HG03558 (cell line): ENCODE results near the gene WASF3.

Experiments used
- ATAC-seq: cut with Tn5 transposase; IDR thresholded peaks from one replicate; pipeline ENCODE4 v1.9.1; 2021; ENCODE audit warnings: moderate number of reproducible peaks; ENCODE audit not compliant: unreplicated experiment; ENCODE audit errors: extremely low read depth

Gene WASF3

GRCh38 chr13:26541678-26542568, 15.6 kb upstream of the WASF3 start:
- no peak for ATAC-seq

DNA sequence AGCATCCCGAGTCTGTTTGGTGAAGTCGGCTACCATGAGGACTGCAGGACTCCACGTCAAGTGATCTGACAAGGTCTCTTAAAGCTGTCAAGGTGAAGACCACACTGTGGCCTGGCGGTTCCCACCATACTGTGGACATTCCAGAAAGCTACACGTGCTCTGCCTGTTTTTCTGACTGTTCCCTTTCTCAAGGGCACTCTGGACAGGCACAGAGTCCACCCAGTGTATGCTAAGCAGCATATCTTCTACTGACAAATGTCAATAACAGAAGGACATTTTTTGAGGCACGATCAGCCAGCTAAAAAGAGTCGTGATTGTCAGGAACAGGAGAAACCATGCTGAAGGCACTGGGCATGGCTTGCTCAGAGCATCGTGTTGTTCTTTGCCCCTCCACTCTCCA, 12.8 kb upstream of the WASF3 start:
- ATAC-seq = no peak

GRCh38 chr13:26548205-26548765, 9.2 kb upstream of the WASF3 start:
- no peak for ATAC-seq

DNA sequence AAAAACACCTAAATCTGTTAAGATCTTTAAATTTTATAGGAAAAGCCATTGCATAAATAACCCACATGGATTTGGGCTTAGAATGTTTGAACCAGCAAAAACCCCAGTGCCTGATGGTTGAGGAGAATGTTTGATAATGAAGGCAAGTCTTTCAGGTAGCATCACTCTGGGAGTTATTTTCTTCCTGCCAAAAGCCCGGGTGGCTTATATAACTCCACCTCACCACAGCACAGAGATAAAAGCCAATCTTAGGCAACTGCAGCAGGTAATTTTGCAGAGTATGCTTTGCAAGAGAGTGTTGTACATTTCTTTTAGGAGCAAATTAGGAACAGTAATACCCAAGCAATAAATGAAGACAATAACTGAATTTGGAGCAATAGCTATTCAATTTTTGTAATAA, 7.8 kb upstream of the WASF3 start:
- no peak for ATAC-seq

DNA sequence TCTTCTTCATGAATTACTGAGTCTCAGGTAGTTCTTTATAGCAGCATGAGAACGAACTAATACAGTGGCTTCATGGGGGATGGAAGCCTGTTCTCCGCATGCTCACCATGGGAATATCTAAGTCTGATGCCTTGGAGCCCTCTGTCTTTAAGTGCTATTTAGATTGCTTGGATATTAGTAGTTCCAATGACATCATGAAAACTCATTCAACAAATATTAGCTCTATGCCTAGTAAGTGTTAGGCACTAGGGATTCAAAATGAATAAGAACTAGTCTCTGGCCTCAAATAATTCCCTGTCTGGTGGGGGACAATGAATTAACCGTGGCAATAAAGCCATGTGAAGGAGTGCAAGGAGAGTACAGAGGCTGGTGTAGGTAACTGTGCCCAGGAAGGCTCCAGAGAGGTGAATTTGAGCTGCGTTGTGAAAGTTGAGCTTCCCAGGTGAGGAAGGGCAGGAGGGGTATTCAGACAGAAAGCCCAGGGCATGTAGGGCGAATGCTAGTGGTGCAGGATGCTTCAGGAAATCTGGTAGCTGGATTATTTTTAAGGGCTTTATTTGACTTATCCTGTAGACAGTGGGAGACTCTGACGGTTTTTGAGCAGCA, 6.1 kb upstream of the WASF3 start:
- no peak for ATAC-seq

DNA sequence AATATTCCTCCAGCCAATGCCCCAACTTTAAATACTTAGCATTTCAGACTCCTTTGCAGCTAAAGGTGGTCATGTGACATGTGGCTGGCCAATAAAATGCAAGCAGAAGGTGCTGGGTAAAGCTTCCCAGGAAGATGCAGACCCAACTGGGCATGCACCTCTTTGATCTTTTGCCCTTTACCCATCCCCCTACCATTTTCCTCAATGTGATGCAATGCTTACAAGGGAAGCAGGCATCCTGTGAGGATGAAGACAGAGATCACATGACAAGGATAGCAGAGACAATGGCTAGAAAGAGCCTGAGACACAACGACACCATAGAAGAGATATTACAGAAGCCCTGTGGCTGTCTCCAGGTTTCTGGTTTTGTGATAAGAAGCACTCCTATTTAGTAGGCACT, 2.1 kb upstream of the WASF3 start:
- ATAC-seq = no peak

GRCh38 chr13:26557051-26557392, 461 bp upstream of the WASF3 start:
- no peak for ATAC-seq

GRCh38 chr13:26558074-26558805, 757 bp downstream of the WASF3 start:
- ATAC-seq = no peak

- no peak for ATAC-seq
Observed at GRCh38 chr13:26558987-26559386, 1.5 kb downstream of the WASF3 start.

DNA sequence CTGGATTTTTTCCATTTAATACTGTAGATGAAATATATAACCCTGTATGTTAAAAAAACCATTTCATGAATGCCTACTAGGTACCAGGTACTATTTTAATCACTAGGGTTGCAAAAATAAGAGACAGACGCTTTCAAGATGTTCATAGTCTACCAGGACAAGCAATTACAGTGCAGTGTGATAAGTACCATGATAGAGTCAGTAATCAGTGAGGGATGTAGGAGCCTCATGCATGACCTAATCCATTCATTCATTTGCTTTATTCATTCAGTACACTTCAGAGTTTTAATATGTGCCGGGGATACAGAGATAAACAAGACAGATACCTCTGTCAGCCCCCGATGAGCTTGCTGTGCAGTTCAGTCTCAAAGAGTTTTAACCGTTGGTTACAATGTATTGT, 3.0 kb downstream of the WASF3 start:
- no peak for ATAC-seq

GRCh38 chr13:26561067-26561466, 3.6 kb downstream of the WASF3 start:
- ATAC-seq = no peak

DNA sequence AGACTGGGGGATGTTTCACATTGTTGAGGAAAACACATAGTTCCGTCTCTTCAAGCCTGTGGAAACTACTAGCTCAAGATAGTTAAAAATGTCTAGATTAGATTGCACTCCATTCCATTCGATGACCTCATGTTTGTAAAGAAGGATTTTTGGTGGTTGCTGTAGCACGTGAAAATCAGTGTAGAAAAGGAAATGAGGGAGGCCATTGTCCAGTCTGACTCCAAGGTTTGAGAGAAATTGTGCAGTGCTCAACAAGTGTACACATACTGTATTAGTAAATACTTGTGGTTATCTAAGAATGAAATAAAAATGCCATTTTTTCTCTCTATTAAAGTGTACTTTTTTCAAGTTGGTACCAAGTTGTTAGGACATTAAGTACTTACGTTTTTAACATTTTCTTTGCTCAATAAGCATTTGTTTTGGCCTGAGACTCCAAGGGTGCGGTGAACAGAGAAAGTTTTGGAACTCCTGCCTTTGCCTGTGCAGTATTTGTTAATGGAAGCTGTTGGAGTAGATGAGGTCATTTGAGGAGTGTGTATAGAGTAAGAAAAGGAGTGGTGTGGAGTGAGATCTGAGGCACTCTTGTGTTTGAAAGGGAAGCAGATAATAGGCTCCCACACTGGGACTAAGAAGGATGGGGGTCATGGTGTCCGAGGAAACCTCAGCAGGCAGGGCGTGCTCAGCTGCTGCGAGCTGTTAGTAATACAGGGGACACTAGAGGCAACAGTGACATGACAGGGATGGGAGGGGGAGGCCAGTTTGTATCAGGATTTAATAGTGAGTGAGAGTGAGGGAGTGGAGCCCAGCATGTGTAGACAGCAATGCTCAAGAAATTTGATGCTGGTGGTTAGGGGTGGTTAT, 4.4 kb downstream of the WASF3 start:
- ATAC-seq = no peak

DNA sequence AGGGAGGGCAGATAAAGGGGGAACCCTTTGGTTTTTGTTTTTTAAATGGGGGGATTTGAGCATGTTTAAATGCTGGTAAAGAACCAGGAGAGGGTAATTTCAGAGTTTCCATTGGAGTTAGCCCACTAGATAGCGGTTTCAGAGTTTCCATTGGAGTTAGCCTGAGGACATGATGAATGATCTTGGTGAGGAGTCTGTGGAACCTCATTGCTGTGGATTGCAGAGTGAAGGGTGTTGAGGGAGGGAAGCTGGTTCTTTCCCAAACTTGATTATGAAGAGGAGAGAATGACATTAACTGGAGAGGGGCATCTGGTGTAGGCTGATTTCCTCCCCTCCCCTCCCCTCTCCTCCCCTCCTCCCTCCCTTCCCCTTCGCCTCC, 5.0 kb downstream of the WASF3 start:
- no peak for ATAC-seq

DNA sequence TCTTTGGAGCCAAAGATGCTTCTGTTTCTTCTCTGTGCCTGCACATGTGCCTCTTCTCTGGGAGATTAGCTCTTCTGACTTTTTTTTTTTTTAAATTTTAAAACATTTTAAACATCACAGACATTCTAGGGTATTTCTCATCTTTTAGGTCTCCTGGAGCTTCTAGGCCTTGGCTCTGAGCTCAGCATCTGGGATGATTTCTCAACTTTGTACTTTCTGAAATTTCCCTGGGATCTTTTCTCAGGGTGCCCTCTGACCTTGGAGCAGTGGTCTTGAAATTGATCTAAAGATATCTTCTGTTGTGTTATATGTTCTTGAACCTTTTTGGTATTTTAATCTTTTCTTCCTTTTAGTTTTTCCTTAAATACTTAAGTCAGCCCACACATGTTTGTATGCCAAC, 6.2 kb downstream of the WASF3 start:
- no peak for ATAC-seq

DNA sequence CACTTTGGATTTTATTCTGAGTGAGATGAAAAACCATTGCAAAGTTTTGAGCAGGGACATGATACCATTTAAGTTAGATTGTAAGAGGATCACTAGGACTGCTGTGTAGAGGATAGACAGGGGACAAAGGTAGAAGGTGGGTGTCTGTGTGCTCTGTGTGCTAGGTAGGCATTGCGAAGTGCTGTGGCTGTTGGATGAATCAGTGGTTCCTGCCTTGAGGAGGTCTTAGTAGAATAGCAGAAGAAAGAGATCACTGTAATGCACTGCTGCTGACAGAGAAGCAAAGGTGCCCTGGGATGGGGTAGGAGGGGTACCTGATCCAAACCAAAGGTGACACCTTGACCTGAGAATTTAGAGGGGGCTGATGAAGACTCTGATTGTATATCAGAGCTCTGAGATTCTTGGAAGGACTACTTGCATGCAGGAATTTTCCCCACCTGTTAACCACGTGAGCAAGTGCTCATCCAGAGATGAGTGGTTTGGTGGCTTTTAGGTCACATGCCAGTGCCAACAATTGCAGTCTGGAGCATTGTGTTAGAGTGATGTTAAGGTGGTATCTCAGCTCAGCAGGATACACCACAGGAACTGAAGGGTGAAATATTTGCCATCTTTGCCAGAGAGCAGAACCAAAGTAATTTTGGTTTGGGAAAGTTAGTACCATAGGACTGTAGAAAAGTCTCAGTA, 10.8 kb downstream of the WASF3 start:
- ATAC-seq = no peak

- no peak for ATAC-seq
Observed at GRCh38 chr13:26571518-26571917, 14.0 kb downstream of the WASF3 start.

DNA sequence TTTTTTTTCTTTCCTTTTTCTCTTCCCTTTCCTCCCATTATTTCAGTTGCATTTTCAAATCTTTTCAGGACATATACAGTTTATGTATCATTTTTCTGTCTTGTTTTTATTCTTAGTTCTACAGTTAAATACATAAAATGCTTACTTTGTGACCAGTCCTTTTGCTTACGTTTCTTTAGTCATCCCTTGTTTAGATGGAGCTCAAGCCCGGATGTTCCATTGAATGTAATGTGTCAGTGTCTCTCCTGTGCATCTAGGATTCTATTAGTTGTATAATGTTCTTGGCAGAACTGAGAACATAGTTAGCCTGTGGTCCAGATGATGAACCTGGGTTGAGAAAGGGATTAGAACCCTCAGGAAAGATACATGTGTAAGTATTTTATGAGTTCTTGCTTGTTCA, 17.8 kb downstream of the WASF3 start:
- ATAC-seq = no peak

DNA sequence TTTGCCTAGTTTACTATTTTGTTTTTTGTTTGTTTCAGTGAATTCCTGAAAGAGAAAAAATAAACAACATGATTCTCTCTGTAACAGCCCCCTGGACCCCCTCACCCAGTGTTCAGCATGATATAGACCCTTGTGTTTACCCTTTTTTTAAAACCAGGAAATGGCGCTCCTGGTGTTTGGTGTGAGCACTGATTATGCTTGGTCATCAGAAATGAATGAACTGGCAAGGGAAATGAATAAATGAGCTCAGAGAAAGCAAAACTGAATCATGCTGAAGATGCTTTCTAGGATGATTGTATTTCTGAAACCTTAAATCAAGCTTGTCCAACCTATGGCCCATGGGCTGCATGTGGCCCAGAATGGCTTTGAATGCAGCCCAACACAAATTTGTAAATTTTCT, 22.1 kb downstream of the WASF3 start:
- ATAC-seq = no peak

DNA sequence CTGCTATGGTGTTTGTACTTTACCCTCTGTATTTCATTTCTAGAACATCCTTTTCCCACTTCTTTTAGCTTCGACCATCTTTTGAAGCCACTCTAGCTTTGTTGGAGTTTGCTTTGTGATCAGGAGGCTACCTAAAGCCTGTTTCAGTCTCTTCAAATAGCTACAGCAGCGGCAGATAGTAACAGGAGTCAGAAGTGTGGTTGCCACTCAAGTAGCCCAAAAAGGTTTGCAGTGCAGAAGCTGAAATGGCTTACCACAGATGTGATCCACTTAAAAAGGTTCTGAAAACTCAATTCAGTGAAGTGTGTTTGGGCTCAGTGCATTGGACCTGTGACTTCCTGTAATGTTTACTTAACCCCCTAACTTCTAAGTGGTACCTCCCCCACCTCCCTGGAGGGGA, 26.2 kb downstream of the WASF3 start:
- no peak for ATAC-seq

- no peak for ATAC-seq
Observed at GRCh38 chr13:26584713-26585112, 27.2 kb downstream of the WASF3 start.
